ENCODE data around the gene MOGAT1. TPM values are rescaled to one million over a fixed set of nuclear protein-coding genes. Genes with fewer than 3 reads are reported as not detected.
"Not testable (repeated sequence)": the region's sequence is repeated elsewhere in the genome, so short reads cannot be mapped to it uniquely, and the experiment has no call there.

Gene MOGAT1
- total RNA-seq, 1 experiment from 2014 or later = not detected

DNA sequence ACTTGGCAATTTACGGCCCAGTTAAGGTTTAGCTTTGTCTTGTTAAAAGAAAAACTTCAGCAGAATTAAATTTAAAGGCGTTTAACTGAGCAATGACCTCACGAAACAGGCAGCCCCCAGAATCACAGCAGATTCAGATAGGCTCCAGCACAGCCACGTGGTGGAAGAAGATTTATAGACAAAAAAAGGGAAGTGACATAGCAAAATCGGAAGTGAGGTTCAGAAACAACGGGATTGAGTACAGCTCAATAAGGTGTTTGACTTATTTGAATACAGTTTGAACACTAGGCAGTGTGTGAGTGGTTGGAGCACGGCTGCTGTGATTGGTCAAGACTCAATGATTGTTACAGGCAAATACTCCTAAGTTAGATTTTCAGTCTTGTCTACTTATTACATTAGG, 79.8 kb downstream of the MOGAT1 start:
- in situ Hi-C loops (cut with HindIII; ENCODE audit: low pct_unique_long_range_greater_than_20kb, low sequenced_read_pairs) = no loop called here
- DNase-seq (ENCODE audit: low read depth, low spot score) = no peak

- DNase-seq (ENCODE audit: low read depth, low spot score) = no peak
- in situ Hi-C loops (cut with HindIII; ENCODE audit: low pct_unique_long_range_greater_than_20kb, low sequenced_read_pairs) = no loop called here
Measured at GRCh38 chr2:222751821-222752719, 80.6 kb downstream of the MOGAT1 start.

GRCh38 chr2:222752746-222753145, 81.3 kb downstream of the MOGAT1 start:
- in situ Hi-C loops (cut with HindIII; ENCODE audit: low pct_unique_long_range_greater_than_20kb, low sequenced_read_pairs) = no loop called here

DNA sequence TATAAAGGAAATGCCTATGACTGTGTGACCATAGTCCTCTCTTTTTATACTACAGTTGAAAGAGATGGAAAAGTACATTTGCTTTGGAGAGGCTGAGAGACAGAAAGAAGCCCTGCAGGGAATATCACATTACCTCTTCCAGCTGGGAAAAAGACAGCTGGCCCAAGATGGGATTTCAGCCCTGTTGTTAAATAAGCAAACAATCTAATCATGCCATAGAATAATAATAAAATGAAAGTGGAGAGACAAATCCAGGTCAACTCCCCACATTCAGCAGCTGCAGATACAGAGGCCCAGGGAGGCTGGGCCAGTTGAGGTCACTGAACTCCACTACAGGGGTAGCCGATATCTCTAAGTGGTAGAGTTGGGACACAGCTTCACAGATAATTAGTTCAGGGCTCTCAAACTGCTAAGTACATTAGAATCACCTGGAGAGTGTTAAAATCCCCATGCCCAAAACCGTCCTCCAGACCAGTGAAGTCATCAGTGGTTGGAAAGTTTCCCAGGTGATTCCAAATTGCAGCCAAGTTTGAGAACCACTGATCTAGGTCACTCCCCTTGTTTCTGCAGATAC, 81.9 kb downstream of the MOGAT1 start:
- DNase-seq (ENCODE audit: low read depth, low spot score) = no peak
- in situ Hi-C loops (cut with HindIII; ENCODE audit: low pct_unique_long_range_greater_than_20kb, low sequenced_read_pairs) = no loop called here

More at GRCh38 chr2:222752746-222753145, 81.3 kb downstream of the MOGAT1 start:
- DNase-seq (ENCODE audit: low read depth, low spot score) = no peak

DNA sequence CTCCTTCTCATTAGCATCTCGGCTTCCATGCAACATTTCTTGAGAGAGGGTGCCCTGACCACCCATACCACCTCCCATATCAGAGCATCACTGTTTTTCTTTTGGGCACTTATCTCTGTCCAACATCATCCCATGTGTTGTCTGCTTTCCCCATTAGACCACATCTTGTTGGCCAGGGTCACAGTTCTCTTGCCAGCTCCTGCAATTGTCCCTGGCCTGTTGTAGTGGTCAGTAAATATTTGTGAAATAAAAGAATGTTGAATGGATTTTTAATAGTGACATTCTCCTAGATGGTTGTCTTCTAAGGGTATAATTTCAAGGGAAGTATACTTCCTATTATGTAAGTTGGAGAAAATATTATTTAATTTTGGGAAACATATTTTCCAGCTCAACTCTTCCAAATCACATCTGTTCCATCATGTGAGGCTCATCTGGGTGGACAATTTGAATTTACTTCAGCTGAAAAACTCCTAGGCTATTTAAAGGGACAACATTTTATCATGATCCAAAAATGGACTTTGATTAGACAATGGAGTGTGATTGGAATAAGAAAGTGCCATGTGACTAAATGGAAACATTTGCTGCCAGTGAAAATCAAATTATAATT, 83.0 kb downstream of the MOGAT1 start:
- in situ Hi-C loops (cut with HindIII; ENCODE audit: low pct_unique_long_range_greater_than_20kb, low sequenced_read_pairs) = no loop called here
- DNase-seq (ENCODE audit: low read depth, low spot score) = no peak

GRCh38 chr2:222755593-222755992, 84.1 kb downstream of the MOGAT1 start:
- in situ Hi-C loops (cut with HindIII; ENCODE audit: low pct_unique_long_range_greater_than_20kb, low sequenced_read_pairs); DNase-seq (ENCODE audit: low read depth, low spot score): not testable (repeated sequence)

GRCh38 chr2:222756362-222756831, 84.9 kb downstream of the MOGAT1 start:
- in situ Hi-C loops (cut with HindIII; ENCODE audit: low pct_unique_long_range_greater_than_20kb, low sequenced_read_pairs) = no loop called here
- DNase-seq (ENCODE audit: low read depth, low spot score) = no peak

DNA sequence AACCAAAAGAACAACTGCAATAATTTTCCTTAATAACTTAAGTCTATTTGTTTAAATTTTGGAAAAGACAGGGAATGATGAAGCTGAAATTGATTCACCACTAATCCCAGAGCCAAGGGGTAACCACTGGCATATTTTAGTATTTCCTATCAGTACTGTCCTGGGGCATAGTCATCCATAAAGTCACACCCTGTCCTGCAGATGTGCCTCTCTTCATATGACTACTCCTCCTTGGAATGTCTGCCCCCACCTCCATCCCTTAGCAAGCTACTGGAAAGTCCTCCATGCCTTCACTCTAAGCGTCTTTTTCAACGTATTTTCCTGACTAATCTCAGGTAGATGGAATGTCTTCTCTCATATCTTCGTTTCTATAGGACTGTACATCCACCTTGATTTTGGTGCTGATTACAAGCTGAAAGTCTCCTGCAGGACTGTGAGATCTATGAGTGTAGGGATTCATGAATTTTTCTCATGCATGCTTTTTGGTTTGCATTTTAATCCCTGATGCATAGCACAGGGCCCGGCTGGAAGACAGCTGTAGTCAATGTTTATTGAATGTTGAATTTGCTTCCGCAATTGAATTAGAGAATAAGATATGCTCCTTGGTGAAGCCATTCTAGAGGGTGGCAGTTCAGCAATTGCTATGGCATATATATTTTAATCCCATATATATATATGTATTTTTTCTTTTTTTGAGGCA, 85.6 kb downstream of the MOGAT1 start:
- in situ Hi-C loops (cut with HindIII; ENCODE audit: low pct_unique_long_range_greater_than_20kb, low sequenced_read_pairs) = no loop called here
- DNase-seq (ENCODE audit: low read depth, low spot score) = no peak

Other genes starting within 250 kb of the MOGAT1 start
- gene SGPP2, start 247.1 kb upstream of the MOGAT1 start, total RNA-seq (2014; rRNA removed; shearing (Covaris generic)) = not detected in 2 replicates
- gene FARSB, start 15.6 kb upstream of the MOGAT1 start, total RNA-seq (2014; rRNA removed; shearing (Covaris generic)) = 33.9 and 35.2 TPM in 2 replicates
- gene ACSL3, start 189.4 kb downstream of the MOGAT1 start, total RNA-seq (2014; rRNA removed; shearing (Covaris generic)) = 1,114 and 1,151 TPM in 2 replicates